Lung (tissue), 12 donors: ENCODE data around the gene ZNRD2. TPM values are rescaled to one million over a fixed set of nuclear protein-coding genes. Genes with fewer than 3 reads are reported as not detected.

Source experiments
- ATAC-seq: fragments of 200-7000 bp; cut with Tn5 transposase; one replicate; pipeline ENCODE4 v1.9.1; 2020; ENCODE audit warnings: moderate number of reproducible peaks; ENCODE audit not compliant: insufficient read depth, low FRiP score
- DNase-seq, 3 donors: peaks; one replicate each; pipeline ENCODE4 v3.0.0-alpha.2; 2013 to 2017
- H3K27ac ChIP-seq, 2 donors: one replicate each; pipeline ENCODE4 v1.5.1; 2013; ENCODE audit warnings: mild to moderate bottlenecking in 2 of 2, moderate library complexity in 2 of 2, control low read depth in 1 of 2, inconsistent platforms in 1 of 2, low read depth in 1 of 2, low read length in 1 of 2
- H3K27me3 ChIP-seq, 3 donors: one replicate each; pipeline ENCODE4 v1.5.1; 2013; ENCODE audit warnings: low read length in 2 of 3; ENCODE audit not compliant: control insufficient read depth in 3 of 3, insufficient read depth in 3 of 3
- H3K36me3 ChIP-seq, 4 donors: one replicate each; pipeline ENCODE4 v1.5.1; 2013; ENCODE audit warnings: low read length in 4 of 4, mild to moderate bottlenecking in 1 of 4, moderate library complexity in 1 of 4; ENCODE audit not compliant: control insufficient read depth in 4 of 4, insufficient read depth in 4 of 4
- H3K4me1 ChIP-seq, 5 donors: one replicate each; pipeline ENCODE4 v1.5.1; 2013; ENCODE audit warnings: low read length in 5 of 5, mild to moderate bottlenecking in 2 of 5, moderate library complexity in 1 of 5; ENCODE audit not compliant: control insufficient read depth in 5 of 5, insufficient read depth in 5 of 5
- H3K4me3 ChIP-seq: one replicate; pipeline ENCODE4 v1.5.1; 2013; ENCODE audit warnings: mild to moderate bottlenecking, control low read depth, moderate library complexity
- H3K9ac ChIP-seq, 2 donors: one replicate each; pipeline ENCODE4 v1.5.1; 2013; ENCODE audit warnings: low read length in 2 of 2, control low read depth in 1 of 2; ENCODE audit not compliant: insufficient read depth in 1 of 2
- H3K9me3 ChIP-seq, 4 donors: one replicate each; pipeline ENCODE4 v1.5.1; 2013; ENCODE audit warnings: low read length in 3 of 4, mild to moderate bottlenecking in 1 of 4, moderate library complexity in 1 of 4; ENCODE audit not compliant: control insufficient read depth in 4 of 4, insufficient read depth in 3 of 4
- WGBS, 2 donors: extraction: QIAGEN DNeasy Blood & Tissue Kit; methylation state at CpG; one replicate each; pipeline ENCODE4 v1.1.7; 2013; 5-methylcytosine and 5-hydroxymethylcytosine counted together
- polyA plus RNA-seq, 2 donors: library from polyadenylated mRNA; stranded (reverse); fragments of 200-250 nt; gene quantifications; one replicate each; pipeline ENCODE4 v1.2.1, GENCODE V29; 2013
- total RNA-seq, 2 donors: library from RNA; depleted of rRNA in 1 of 2; stranded (reverse); fragments of >200 nt in 1 of 2; gene quantifications; one replicate each; pipeline ENCODE4 v1.2.1, GENCODE V29; 2014 to 2021
- TF ChIP-seq, protein P1 (sequence below): IDR thresholded peaks from 2 replicates; pipeline ENCODE4 v1.5.1; 2012; ENCODE audit warnings: mild to moderate bottlenecking; ENCODE audit errors: control extremely low read depth, extremely low read depth
- donor health status: control.
- donor health status: control.
- donor health status: Bipolar disorder and iron deficiency.
- donor health status: healthy.
- donor health status: DM: yes; HTN: yes; CAD: no.

Gene ZNRD2
- total and polyA plus RNA-seq, 4 donors = 22.0 to 81.5 (median 50.8) TPM

DNA sequence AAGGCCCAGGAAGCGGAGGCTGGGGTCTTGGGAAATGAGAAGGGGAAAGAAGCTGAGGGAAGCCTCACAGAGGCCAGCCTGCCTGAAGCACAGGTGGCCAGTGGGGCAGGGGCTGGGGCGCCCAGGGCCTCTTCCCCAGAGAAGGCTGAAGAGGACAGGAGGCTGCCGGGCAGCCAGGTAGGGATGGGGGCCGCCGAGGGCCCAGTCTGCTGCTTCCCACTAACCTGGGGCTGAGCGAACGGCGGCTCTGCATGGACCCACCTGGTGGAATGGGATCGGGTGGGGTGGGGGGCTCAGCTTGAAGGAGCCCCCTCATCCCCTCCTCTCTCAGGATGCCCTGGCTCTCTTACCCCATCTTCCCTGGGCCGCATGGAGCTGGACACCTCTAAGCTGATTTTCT lies 13.3 kb downstream of the ZNRD2 start:
- H3K9ac ChIP-seq = no peak overlapping the region
- WGBS, 2 donors = 83 to 96% methylated on average over 6 to 10 of the region's 10 CpGs
- no peak overlapping the region for H3K27ac ChIP-seq
- TF ChIP-seq, protein P1, sequence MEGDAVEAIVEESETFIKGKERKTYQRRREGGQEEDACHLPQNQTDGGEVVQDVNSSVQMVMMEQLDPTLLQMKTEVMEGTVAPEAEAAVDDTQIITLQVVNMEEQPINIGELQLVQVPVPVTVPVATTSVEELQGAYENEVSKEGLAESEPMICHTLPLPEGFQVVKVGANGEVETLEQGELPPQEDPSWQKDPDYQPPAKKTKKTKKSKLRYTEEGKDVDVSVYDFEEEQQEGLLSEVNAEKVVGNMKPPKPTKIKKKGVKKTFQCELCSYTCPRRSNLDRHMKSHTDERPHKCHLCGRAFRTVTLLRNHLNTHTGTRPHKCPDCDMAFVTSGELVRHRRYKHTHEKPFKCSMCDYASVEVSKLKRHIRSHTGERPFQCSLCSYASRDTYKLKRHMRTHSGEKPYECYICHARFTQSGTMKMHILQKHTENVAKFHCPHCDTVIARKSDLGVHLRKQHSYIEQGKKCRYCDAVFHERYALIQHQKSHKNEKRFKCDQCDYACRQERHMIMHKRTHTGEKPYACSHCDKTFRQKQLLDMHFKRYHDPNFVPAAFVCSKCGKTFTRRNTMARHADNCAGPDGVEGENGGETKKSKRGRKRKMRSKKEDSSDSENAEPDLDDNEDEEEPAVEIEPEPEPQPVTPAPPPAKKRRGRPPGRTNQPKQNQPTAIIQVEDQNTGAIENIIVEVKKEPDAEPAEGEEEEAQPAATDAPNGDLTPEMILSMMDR = no peak
- H3K9me3 ChIP-seq = peaks cover 0 to 3% (median 0%) of the 10 kb centered on the region in 4 donors
- H3K36me3 ChIP-seq = peaks cover 0 to 53% (median 15%) of the 10 kb centered on the region in 4 donors
- H3K4me1 ChIP-seq = peaks cover 0 to 4% (median 0%) of the 10 kb centered on the region in 5 donors
- H3K4me3 ChIP-seq = no peak overlapping the region
- peaks cover 0 to 15% (median 3%) of the 10 kb centered on the region in 3 donors for H3K27me3 ChIP-seq
- no peak for DNase-seq
- ATAC-seq = no peak

GRCh38 chr11:65584106-65584505 lies 13.8 kb downstream of the ZNRD2 start:
- 71 to 82% methylated on average over 8 of the region's 8 CpGs for WGBS, 2 donors
- TF ChIP-seq, protein P1 = no peak
- H3K27me3 ChIP-seq = peaks cover 0 to 15% (median 3%) of the 10 kb centered on the region in 3 donors
- peaks cover 0 to 4% (median 0%) of the 10 kb centered on the region in 5 donors for H3K4me1 ChIP-seq
- H3K27ac ChIP-seq = no peak overlapping the region
- H3K4me3 ChIP-seq = no peak overlapping the region
- peaks cover 0 to 53% (median 15%) of the 10 kb centered on the region in 4 donors for H3K36me3 ChIP-seq
- H3K9me3 ChIP-seq = peaks cover 0 to 3% (median 0%) of the 10 kb centered on the region in 4 donors
- ATAC-seq (no peak), DNase-seq (no peak)
- H3K9ac ChIP-seq = no peak overlapping the region

- TF ChIP-seq, protein P1 = no peak
- 75 to 85% methylated on average over 46 of the region's 46 CpGs for WGBS, 2 donors
- H3K9ac ChIP-seq = no peak overlapping the region
- DNase-seq = peak; percentile 35 to 56 (median 43)
- peaks cover 0 to 3% (median 0%) of the 10 kb centered on the region in 4 donors for H3K9me3 ChIP-seq
- no peak for ATAC-seq
- peaks cover 0 to 48% (median 14%) of the 10 kb centered on the region in 4 donors for H3K36me3 ChIP-seq
- H3K27me3 ChIP-seq = peaks cover 0 to 15% (median 3%) of the 10 kb centered on the region in 3 donors
- no peak overlapping the region for H3K27ac ChIP-seq
- peaks cover 0 to 4% (median 0%) of the 10 kb centered on the region in 5 donors for H3K4me1 ChIP-seq
- H3K4me3 ChIP-seq = no peak overlapping the region
Observed at GRCh38 chr11:65584723-65585171, 14.5 kb downstream of the ZNRD2 start.
